ENCODE results near the gene SASH1.

Gene SASH1

GRCh38 chr6:148516617-148517016, 174.0 kb downstream of the SASH1 start:
- no peak for DNase-seq (ENCODE audit: low read depth in 1 of 2, low spot score in 1 of 2)

- no peak for DNase-seq (ENCODE audit: low read depth in 1 of 2, low spot score in 1 of 2)
Observed at GRCh38 chr6:148517470-148517869, 174.8 kb downstream of the SASH1 start.

GRCh38 chr6:148518511-148519156, 176.0 kb downstream of the SASH1 start:
- DNase-seq (ENCODE audit: low read depth in 1 of 2, low spot score in 1 of 2) = no peak

- no peak for DNase-seq (ENCODE audit: low read depth in 1 of 2, low spot score in 1 of 2)
Observed at GRCh38 chr6:148520109-148520841, 177.6 kb downstream of the SASH1 start.

GRCh38 chr6:148521158-148521557, 178.5 kb downstream of the SASH1 start:
- DNase-seq (ENCODE audit: low read depth in 1 of 2, low spot score in 1 of 2) = no peak

- no peak for DNase-seq (ENCODE audit: low read depth in 1 of 2, low spot score in 1 of 2)
Observed at GRCh38 chr6:148521586-148521985, 178.9 kb downstream of the SASH1 start.

GRCh38 chr6:148523048-148523447, 180.4 kb downstream of the SASH1 start:
- DNase-seq (ENCODE audit: low read depth in 1 of 2, low spot score in 1 of 2) = no peak

GRCh38 chr6:148523551-148523950, 180.9 kb downstream of the SASH1 start:
- no peak for DNase-seq (ENCODE audit: low read depth in 1 of 2, low spot score in 1 of 2)

GRCh38 chr6:148524471-148524882, 181.8 kb downstream of the SASH1 start:
- DNase-seq (ENCODE audit: low read depth in 1 of 2, low spot score in 1 of 2) = no peak

- no peak for DNase-seq (ENCODE audit: low read depth in 1 of 2, low spot score in 1 of 2)
Observed at GRCh38 chr6:148524976-148525375, 182.3 kb downstream of the SASH1 start.

GRCh38 chr6:148525453-148525852, 182.8 kb downstream of the SASH1 start:
- no peak for DNase-seq (ENCODE audit: low read depth in 1 of 2, low spot score in 1 of 2)

GRCh38 chr6:148526145-148526544, 183.5 kb downstream of the SASH1 start:
- no peak for DNase-seq (ENCODE audit: low read depth in 1 of 2, low spot score in 1 of 2)

GRCh38 chr6:148528292-148528691, 185.7 kb downstream of the SASH1 start:
- no peak for DNase-seq (ENCODE audit: low read depth in 1 of 2, low spot score in 1 of 2)

GRCh38 chr6:148529010-148529409, 186.4 kb downstream of the SASH1 start:
- no peak for DNase-seq (ENCODE audit: low read depth in 1 of 2, low spot score in 1 of 2)

GRCh38 chr6:148530394-148530953, 187.8 kb downstream of the SASH1 start:
- DNase-seq (ENCODE audit: low read depth in 1 of 2, low spot score in 1 of 2) = no peak

GRCh38 chr6:148530976-148531375, 188.3 kb downstream of the SASH1 start:
- no peak for DNase-seq (ENCODE audit: low read depth in 1 of 2, low spot score in 1 of 2)

GRCh38 chr6:148532698-148533097, 190.1 kb downstream of the SASH1 start:
- DNase-seq (ENCODE audit: low read depth in 1 of 2, low spot score in 1 of 2) = no peak

- DNase-seq (ENCODE audit: low read depth in 1 of 2, low spot score in 1 of 2) = no peak
Observed at GRCh38 chr6:148533309-148534107, 190.9 kb downstream of the SASH1 start.

GRCh38 chr6:148534871-148535270, 192.2 kb downstream of the SASH1 start:
- no peak for DNase-seq (ENCODE audit: low read depth in 1 of 2, low spot score in 1 of 2)

GRCh38 chr6:148535381-148535780, 192.7 kb downstream of the SASH1 start:
- DNase-seq (ENCODE audit: low read depth in 1 of 2, low spot score in 1 of 2) = no peak

- DNase-seq (ENCODE audit: low read depth in 1 of 2, low spot score in 1 of 2) = no peak
Observed at GRCh38 chr6:148535976-148536375, 193.3 kb downstream of the SASH1 start.
